OCI-LY7 (cell line): ENCODE data around the gene ZNF844. TPM values are rescaled to one million over a fixed set of nuclear protein-coding genes. Genes with fewer than 3 reads are reported as not detected.
A peak's percentile ranks its signal among the peaks of the same experiment; 100 is the strongest.

Experiments used
- BruUV-seq: library from RNA; stranded (reverse); fragments of 400-500 nt; replicated peaks from 2 replicates; lab custom pipeline; 2021; lab: Mats Ljungman, UMichigan
- CTCF ChIA-PET: fragments of 300-600 bp; sonication (Branson Sonifier 250); formaldehyde crosslinking; loops from one replicate; lab custom pipeline; 2022; ENCODE audit warnings: antibody characterized with exemption; ENCODE audit not compliant: unreplicated experiment; lab: Charles Lee
- POLR2A ChIA-PET: fragments of 300-600 bp; sonication (Branson Sonifier 250); formaldehyde crosslinking; loops from one replicate; lab custom pipeline; 2022; ENCODE audit warnings: antibody characterized with exemption; lab: Charles Lee
- DNase-seq: peaks from one replicate; pipeline ENCODE4 v3.0.0-alpha.2; 2015; ENCODE audit warnings: low spot score
- H2AFZ ChIP-seq: fragments of 200-600 bp; sonication (generic), shearing (Covaris generic); 2 replicates; pipeline ENCODE4 v1.6.1; 2014; ENCODE audit warnings: mild to moderate bottlenecking, antibody characterized with exemption, low read length, moderate library complexity
- H3K27ac ChIP-seq: fragments of 200-600 bp; sonication (generic); 2 replicates; pipeline ENCODE4 v1.5.1; 2014; ENCODE audit warnings: mixed run types, low read depth, mild to moderate bottlenecking, moderate library complexity, low read length, inconsistent platforms; ENCODE audit not compliant: poor library complexity, severe bottlenecking
- H3K36me3 ChIP-seq: fragments of 200-600 bp; sonication (generic); 2 replicates; pipeline ENCODE4 v1.6.1; 2014; ENCODE audit warnings: mild to moderate bottlenecking, antibody characterized with exemption, low read length, moderate library complexity, mixed read lengths; ENCODE audit not compliant: insufficient read depth
- H3K4me1 ChIP-seq: fragments of 200-600 bp; sonication (generic); 2 replicates; pipeline ENCODE4 v1.5.1; 2014; ENCODE audit warnings: mild to moderate bottlenecking, low read length; ENCODE audit not compliant: insufficient read depth, poor library complexity, severe bottlenecking
- H3K4me2 ChIP-seq: fragments of 200-600 bp; sonication (generic); 2 replicates; pipeline ENCODE4 v1.6.1; 2014; ENCODE audit warnings: mild to moderate bottlenecking, low read length
- H3K4me3 ChIP-seq: fragments of 200-600 bp; sonication (generic); 2 replicates; pipeline ENCODE4 v1.5.1; 2014; ENCODE audit warnings: mild to moderate bottlenecking, low read depth, low read length; ENCODE audit not compliant: poor library complexity, severe bottlenecking
- H3K79me2 ChIP-seq: fragments of 200-600 bp; sonication (generic); 2 replicates; pipeline ENCODE4 v1.6.1; 2016; ENCODE audit warnings: low read depth, mild to moderate bottlenecking, low read length, moderate library complexity, mixed read lengths; ENCODE audit not compliant: insufficient read depth
- H3K9me2 ChIP-seq: fragments of 200-600 bp; sonication (generic); 2 replicates; pipeline ENCODE4 v1.6.1; 2016; ENCODE audit warnings: mild to moderate bottlenecking, low read length, mixed read lengths; ENCODE audit not compliant: insufficient read depth
- H3K9me3 ChIP-seq: fragments of 200-600 bp; sonication (generic); 2 replicates; pipeline ENCODE4 v1.6.1; 2014; ENCODE audit warnings: mild to moderate bottlenecking, mixed run types, low read length, mixed read lengths
- H4K20me1 ChIP-seq: fragments of 200-600 bp; sonication (generic); 2 replicates; pipeline ENCODE4 v1.6.1; 2014; ENCODE audit warnings: mild to moderate bottlenecking, antibody characterized with exemption, low read length, moderate library complexity, mixed read lengths; ENCODE audit not compliant: insufficient read depth
- EZH2phosphoT487 ChIP-seq: fragments of 200-600 bp; sonication (generic); IDR thresholded peaks from 2 replicates; pipeline ENCODE4 v1.6.1; 2018; ENCODE audit warnings: low read depth, borderline replicate concordance, mild to moderate bottlenecking, mixed run types, antibody characterized with exemption, low read length, moderate library complexity, mixed read lengths
- intact Hi-C: fragments of 100-400 bp; cut with micrococcal nuclease; formaldehyde crosslinking; loops from one replicate; pipeline ENCODE4 v1.10.0; 2022; ENCODE audit not compliant: unreplicated experiment
- total RNA-seq, 2 experiments: library from RNA; depleted of rRNA in 1 of 2; stranded (reverse); fragments of >200 nt in 1 of 2; shearing (Covaris generic) in 1 of 2; gene quantifications; 2 replicates each; pipeline ENCODE4 v1.2.3, GENCODE V29; 2014 to 2022
- TF ChIP-seq, protein P1 (sequence below): fragments of 200-600 bp; sonication (generic); conservative IDR thresholded peaks from 2 replicates; pipeline ENCODE4 v1.5.1; 2014; ENCODE audit warnings: mild to moderate bottlenecking, antibody characterized with exemption, low read length, moderate library complexity, mixed read lengths

The ZNF844 gene
- total RNA-seq, 2 experiments from 2014 or later, result 6.7 to 9.3 TPM

DNA sequence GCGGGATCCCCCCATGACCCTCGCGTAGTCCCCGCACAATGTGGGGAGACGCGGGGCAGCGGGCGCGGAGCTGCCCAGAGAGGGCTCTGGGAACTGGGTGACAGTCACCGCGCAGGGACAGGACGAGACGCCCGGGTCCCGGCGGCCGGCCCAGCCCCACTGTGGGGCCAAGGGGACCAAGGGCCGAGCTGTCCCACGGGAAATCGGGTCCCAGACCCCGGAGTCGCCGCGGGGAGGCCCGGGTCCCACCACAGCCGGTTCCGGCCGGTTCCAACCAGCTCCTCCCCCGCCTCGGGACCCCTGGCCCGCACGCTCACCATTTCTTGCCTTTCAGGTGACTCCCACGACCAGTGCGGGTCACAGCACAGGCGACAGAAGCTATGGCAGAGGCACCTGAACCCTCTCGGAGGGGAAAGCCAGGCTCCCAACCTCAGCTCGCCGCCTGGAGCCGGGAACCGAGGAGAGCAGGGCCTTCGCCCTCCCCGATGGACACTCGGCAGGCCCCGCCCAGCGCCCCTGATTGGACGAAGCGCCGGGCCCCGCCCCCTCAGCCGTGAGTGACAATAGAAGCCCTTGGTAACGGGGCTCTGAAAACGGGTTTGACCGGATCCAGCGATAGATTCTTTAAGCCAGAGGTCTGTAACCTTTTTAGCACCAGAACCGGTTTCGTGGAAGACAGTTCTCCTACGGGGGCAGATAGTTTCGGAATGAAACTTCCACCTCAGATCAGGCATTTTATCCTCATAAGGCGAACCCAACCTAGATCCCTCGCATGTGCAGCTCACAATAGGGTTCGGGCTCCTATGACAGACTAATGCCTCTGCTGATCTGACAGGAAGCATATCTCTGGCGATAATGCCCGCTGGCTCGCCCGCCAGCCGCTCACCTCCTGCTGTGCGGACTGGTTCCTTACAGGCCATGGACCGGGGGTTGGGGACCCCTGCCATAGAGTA, 29.0 kb upstream of the ZNF844 start, which contains the start of gene ZNF433:
TSS of gene ZNF433 (minus strand) at position 460 of the 953 bp plus-strand sequence. CDS start at position 320, 140 bp downstream.
- Histone ChIP-seq H3K4me1 (peaks cover 5% of the 10 kb centered on the region), H2AFZ (peak within 1 kb of the TSS; percentile 75), H3K9me2 (no peaks in the 10 kb centered on the region), H3K79me2 (no peaks in the 10 kb centered on the region), H4K20me1 (no peaks in the 10 kb centered on the region), H3K4me2 (peak within 1 kb of the TSS; percentile 72), H3K4me3 (peak within 1 kb of the TSS; percentile 67), H3K9me3 (no peaks in the 10 kb centered on the region), H3K36me3 (no peaks in the 10 kb centered on the region; the same call in 1 of the 2 replicates), H3K27ac (no peak within 1 kb of the TSS)
- TF ChIP-seq, protein P1, sequence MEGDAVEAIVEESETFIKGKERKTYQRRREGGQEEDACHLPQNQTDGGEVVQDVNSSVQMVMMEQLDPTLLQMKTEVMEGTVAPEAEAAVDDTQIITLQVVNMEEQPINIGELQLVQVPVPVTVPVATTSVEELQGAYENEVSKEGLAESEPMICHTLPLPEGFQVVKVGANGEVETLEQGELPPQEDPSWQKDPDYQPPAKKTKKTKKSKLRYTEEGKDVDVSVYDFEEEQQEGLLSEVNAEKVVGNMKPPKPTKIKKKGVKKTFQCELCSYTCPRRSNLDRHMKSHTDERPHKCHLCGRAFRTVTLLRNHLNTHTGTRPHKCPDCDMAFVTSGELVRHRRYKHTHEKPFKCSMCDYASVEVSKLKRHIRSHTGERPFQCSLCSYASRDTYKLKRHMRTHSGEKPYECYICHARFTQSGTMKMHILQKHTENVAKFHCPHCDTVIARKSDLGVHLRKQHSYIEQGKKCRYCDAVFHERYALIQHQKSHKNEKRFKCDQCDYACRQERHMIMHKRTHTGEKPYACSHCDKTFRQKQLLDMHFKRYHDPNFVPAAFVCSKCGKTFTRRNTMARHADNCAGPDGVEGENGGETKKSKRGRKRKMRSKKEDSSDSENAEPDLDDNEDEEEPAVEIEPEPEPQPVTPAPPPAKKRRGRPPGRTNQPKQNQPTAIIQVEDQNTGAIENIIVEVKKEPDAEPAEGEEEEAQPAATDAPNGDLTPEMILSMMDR, result no peak
- TF ChIP-seq EZH2phosphoT487, result no peak
- ChIA-PET CTCF (no interaction called here), POLR2A (no interaction called here)
- no TSS peak for BruUV-seq
- intact Hi-C loops, result no loop called here
- peak; percentile 77 for DNase-seq

DNA sequence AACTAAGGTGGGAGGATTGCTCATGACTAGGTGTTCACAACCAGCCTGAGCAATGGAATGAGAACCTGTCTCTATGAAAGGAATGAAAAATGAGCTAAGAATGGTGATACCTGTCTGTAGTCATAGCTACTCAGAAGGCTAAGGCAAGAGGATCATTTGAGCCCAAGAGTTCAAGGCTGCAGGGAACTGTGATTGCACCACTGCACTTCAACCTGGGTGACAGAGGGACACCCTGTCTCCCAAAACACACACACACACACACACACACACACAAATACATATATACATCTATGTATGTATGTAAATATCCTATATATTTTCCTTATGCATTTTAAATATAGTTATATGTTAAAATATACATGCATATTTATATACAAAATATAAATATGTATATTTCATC, 21.6 kb upstream of the ZNF844 start:
- no TSS peak for BruUV-seq
- Histone ChIP-seq H3K9me2 (no peaks in the 10 kb centered on the region), H3K4me1 (no peaks in the 10 kb centered on the region), H3K4me3 (no peak overlapping the region), H3K36me3 (peaks cover 32% of the 10 kb centered on the region), H4K20me1 (no peaks in the 10 kb centered on the region), H3K9me3 (peaks cover 7% of the 10 kb centered on the region; the same call in 1 of the 2 replicates), H2AFZ (no peak overlapping the region), H3K79me2 (no peaks in the 10 kb centered on the region), H3K4me2 (no peak overlapping the region), H3K27ac (no peak overlapping the region)
- TF ChIP-seq, protein P1, result no peak
- TF ChIP-seq EZH2phosphoT487, result no peak
- ChIA-PET CTCF (interaction anchor here (0.5 kb wide), 1 partner anchor 11 kb away, joined by 3 read pairs; no protein-coding TSS in a partner anchor), POLR2A (no interaction called here)
- intact Hi-C loops, result no loop called here
- no peak for DNase-seq
